Parathyroid adenoma (tissue), 2 donors: Measurements from ENCODE around the gene DARS1.

ENCODE experiments used
- H2AFZ ChIP-seq: fragments of 300-600 bp; sonication (generic); one replicate; pipeline ENCODE4 v1.7.0; 2017; ENCODE audit warnings: antibody characterized with exemption, mild to moderate bottlenecking
- H3K27ac ChIP-seq: fragments of 300-600 bp; sonication (generic); one replicate; pipeline ENCODE4 v1.7.0; 2017
- H3K27me3 ChIP-seq: fragments of 300-600 bp; sonication (generic); one replicate; pipeline ENCODE4 v1.7.0; 2017; ENCODE audit warnings: low read length; ENCODE audit not compliant: control insufficient read depth, insufficient read depth
- H3K36me3 ChIP-seq: fragments of 300-600 bp; sonication (generic); one replicate; pipeline ENCODE4 v1.7.0; 2017; ENCODE audit warnings: low read length; ENCODE audit not compliant: control insufficient read depth, insufficient read depth
- H3K4me1 ChIP-seq: fragments of 300-600 bp; sonication (generic); one replicate; pipeline ENCODE4 v1.7.0; 2017; ENCODE audit warnings: control low read depth
- H3K4me2 ChIP-seq: fragments of 300-600 bp; sonication (generic); one replicate; pipeline ENCODE4 v1.7.0; 2017; ENCODE audit warnings: low read length
- H3K4me3 ChIP-seq: fragments of 300-600 bp; sonication (generic); one replicate; pipeline ENCODE4 v1.7.0; 2017; ENCODE audit warnings: low read depth, low read length
- H3K79me2 ChIP-seq: fragments of 300-600 bp; sonication (generic); one replicate; pipeline ENCODE4 v1.7.0; 2017; ENCODE audit warnings: control low read depth
- H3K9ac ChIP-seq: fragments of 300-600 bp; sonication (generic); one replicate; pipeline ENCODE4 v1.7.0; 2017; ENCODE audit warnings: mild to moderate bottlenecking
- H3K9me3 ChIP-seq: fragments of 300-600 bp; sonication (generic); one replicate; pipeline ENCODE4 v1.7.0; 2017; ENCODE audit warnings: low read length; ENCODE audit not compliant: control insufficient read depth
- CTCF ChIP-seq: fragments of 300-600 bp; sonication (generic); IDR thresholded peaks from one replicate; pipeline ENCODE4 v1.7.0; 2017; ENCODE audit warnings: antibody characterized with exemption, mild to moderate bottlenecking
- donor health status: primary hyperparathyroidism.

The DARS1 gene

GRCh38 chr2:135949451-135950234 is 35.8 kb downstream of the DARS1 start:
- Histone ChIP-seq H3K9me3 (no peaks in the 10 kb centered on the region), H2AFZ (no peak overlapping the region), H3K79me2 (peaks cover 22% of the 10 kb centered on the region), H3K36me3 (no peaks in the 10 kb centered on the region), H3K4me2 (no peak overlapping the region), H3K27ac (no peak overlapping the region), H3K27me3 (no peaks in the 10 kb centered on the region), H3K9ac (no peak overlapping the region), H3K4me3 (no peak overlapping the region), H3K4me1 (peaks cover 6% of the 10 kb centered on the region)
- no peak for TF ChIP-seq CTCF

- Histone ChIP-seq H3K9me3 (no peaks in the 10 kb centered on the region), H2AFZ (no peak overlapping the region), H3K36me3 (no peaks in the 10 kb centered on the region), H3K4me3 (no peak overlapping the region), H3K4me1 (peaks cover 6% of the 10 kb centered on the region), H3K9ac (no peak overlapping the region), H3K4me2 (no peak overlapping the region), H3K27me3 (no peaks in the 10 kb centered on the region), H3K27ac (no peak overlapping the region), H3K79me2 (peaks cover 20% of the 10 kb centered on the region)
- no peak for TF ChIP-seq CTCF
Measured at GRCh38 chr2:135948642-135949355, 36.6 kb downstream of the DARS1 start.

GRCh38 chr2:135948141-135948540 is 37.3 kb downstream of the DARS1 start:
- Histone ChIP-seq H3K9me3 (no peaks in the 10 kb centered on the region), H3K9ac (no peak overlapping the region)

GRCh38 chr2:135947483-135947882 is 37.9 kb downstream of the DARS1 start:
- H3K36me3 ChIP-seq = no peaks in the 10 kb centered on the region
- H3K9ac ChIP-seq = no peak overlapping the region
- H3K4me1 ChIP-seq = peaks cover 6% of the 10 kb centered on the region
- peaks cover 18% of the 10 kb centered on the region for H3K79me2 ChIP-seq
- H3K27me3 ChIP-seq = no peaks in the 10 kb centered on the region
- no peaks in the 10 kb centered on the region for H3K9me3 ChIP-seq
- H3K4me3 ChIP-seq = no peak overlapping the region
- H2AFZ ChIP-seq = no peak overlapping the region
- no peak for TF ChIP-seq CTCF
- H3K4me2 ChIP-seq = no peak overlapping the region
- H3K27ac ChIP-seq = no peak overlapping the region

More at GRCh38 chr2:135948141-135948540, 37.3 kb downstream of the DARS1 start:
- no peak overlapping the region for H3K27ac ChIP-seq
- peaks cover 6% of the 10 kb centered on the region for H3K4me1 ChIP-seq
- no peak for TF ChIP-seq CTCF
- H3K4me3 ChIP-seq = no peak overlapping the region
- H3K27me3 ChIP-seq = no peaks in the 10 kb centered on the region
- H3K4me2 ChIP-seq = no peak overlapping the region
- H3K79me2 ChIP-seq = peaks cover 20% of the 10 kb centered on the region
- H3K36me3 ChIP-seq = no peaks in the 10 kb centered on the region
- H2AFZ ChIP-seq = no peak overlapping the region
